SK-N-SH (cell line): ENCODE measurements around the gene CUX1.

ENCODE experiments used
- EZH2phosphoT487 ChIP-seq: fragments of 200-600 bp; sonication (generic); IDR thresholded peaks from 2 replicates; pipeline ENCODE4 v1.6.1; 2017; ENCODE audit warnings: low read depth, mixed run types, mild to moderate bottlenecking, antibody characterized with exemption, moderate library complexity, borderline replicate concordance
- GABPA ChIP-seq: IDR thresholded peaks from 2 replicates; pipeline ENCODE4 v1.4.0; 2012; ENCODE audit warnings: low read depth, mild to moderate bottlenecking
- USF2 ChIP-seq: fragments of 150-350 bp; IDR thresholded peaks from 2 replicates; pipeline ENCODE4 v1.6.1; 2017; ENCODE audit warnings: antibody characterized with exemption, low read length, low read depth, borderline replicate concordance

GRCh38 chr7:102292813-102293798, 475.7 kb downstream of the CUX1 start:
- TF ChIP-seq GABPA (no peak), EZH2phosphoT487 (no peak), USF2 (no peak)
